Activated T-cell treated with anti-CD3 and anti-CD28 coated beads for 4 hours (primary cell): ENCODE data around the gene ANKHD1.

Source experiments
- DNase-seq: peaks from one replicate; pipeline ENCODE4 v3.0.0-alpha.2; 2020

Gene ANKHD1, protein sequence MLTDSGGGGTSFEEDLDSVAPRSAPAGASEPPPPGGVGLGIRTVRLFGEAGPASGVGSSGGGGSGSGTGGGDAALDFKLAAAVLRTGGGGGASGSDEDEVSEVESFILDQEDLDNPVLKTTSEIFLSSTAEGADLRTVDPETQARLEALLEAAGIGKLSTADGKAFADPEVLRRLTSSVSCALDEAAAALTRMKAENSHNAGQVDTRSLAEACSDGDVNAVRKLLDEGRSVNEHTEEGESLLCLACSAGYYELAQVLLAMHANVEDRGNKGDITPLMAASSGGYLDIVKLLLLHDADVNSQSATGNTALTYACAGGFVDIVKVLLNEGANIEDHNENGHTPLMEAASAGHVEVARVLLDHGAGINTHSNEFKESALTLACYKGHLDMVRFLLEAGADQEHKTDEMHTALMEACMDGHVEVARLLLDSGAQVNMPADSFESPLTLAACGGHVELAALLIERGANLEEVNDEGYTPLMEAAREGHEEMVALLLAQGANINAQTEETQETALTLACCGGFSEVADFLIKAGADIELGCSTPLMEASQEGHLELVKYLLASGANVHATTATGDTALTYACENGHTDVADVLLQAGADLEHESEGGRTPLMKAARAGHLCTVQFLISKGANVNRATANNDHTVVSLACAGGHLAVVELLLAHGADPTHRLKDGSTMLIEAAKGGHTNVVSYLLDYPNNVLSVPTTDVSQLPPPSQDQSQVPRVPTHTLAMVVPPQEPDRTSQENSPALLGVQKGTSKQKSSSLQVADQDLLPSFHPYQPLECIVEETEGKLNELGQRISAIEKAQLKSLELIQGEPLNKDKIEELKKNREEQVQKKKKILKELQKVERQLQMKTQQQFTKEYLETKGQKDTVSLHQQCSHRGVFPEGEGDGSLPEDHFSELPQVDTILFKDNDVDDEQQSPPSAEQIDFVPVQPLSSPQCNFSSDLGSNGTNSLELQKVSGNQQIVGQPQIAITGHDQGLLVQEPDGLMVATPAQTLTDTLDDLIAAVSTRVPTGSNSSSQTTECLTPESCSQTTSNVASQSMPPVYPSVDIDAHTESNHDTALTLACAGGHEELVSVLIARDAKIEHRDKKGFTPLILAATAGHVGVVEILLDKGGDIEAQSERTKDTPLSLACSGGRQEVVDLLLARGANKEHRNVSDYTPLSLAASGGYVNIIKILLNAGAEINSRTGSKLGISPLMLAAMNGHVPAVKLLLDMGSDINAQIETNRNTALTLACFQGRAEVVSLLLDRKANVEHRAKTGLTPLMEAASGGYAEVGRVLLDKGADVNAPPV (N-terminal part only)

DNA sequence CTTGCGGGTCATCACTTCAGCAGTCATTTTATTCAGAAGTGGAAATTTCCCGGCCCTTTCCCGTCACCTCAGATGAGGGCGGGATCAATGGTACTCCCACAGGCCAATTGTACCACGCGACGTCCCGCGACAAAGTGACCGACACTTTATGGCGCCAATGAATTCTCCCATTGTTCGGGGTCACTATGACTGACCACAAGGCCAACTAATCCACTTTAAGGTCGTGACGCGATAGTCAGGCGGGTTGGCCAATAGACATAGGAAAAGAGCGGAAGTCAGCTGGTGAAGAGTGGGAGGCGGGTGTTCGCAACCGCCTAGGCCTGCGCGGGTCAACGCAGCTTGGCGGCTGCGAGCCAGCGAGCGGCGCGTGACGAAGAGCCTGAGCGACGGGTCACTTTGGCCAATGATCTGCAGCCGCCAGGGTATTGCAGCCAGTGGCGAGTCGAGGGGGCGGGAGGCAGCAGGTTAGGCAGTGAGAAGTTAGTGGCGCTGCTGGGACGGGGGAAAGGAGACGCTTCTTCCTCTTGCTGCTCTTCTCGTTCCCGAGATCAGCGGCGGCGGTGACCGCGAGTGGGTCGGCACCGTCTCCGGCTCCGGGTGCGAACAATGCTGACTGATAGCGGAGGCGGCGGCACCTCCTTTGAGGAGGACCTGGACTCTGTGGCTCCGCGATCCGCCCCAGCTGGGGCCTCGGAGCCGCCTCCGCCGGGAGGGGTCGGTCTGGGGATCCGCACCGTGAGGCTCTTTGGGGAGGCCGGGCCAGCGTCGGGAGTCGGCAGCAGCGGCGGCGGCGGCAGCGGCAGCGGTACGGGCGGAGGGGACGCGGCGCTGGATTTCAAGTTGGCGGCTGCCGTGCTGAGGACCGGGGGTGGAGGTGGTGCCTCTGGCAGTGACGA lies at the start of gene ANKHD1:
Gene ANKHD1 (plus strand): TSS at position 472 of the 896 bp plus-strand sequence. CDS start 135 bp downstream, at position 607.
- DNase-seq = peak; percentile 89

DNA sequence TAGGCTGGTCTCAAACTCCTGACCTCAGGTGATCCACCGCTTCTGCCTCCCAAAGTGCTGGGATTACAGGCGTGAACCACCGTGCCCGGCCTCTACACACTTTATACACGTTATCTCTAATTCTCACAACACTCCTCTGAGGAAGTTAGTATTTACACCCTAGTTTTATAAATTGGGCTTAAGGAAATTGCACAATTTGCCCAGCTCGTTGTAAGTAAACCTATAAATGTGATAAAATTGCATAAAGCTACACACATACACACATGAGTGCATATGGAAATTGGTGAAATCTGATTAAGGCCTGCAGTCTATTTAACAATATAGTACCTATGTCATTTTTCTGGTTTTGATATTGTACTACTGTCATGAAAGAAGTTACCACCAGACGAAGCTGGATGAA lies 46.1 kb upstream of the ANKHD1 start:
- no peak for DNase-seq

DNA sequence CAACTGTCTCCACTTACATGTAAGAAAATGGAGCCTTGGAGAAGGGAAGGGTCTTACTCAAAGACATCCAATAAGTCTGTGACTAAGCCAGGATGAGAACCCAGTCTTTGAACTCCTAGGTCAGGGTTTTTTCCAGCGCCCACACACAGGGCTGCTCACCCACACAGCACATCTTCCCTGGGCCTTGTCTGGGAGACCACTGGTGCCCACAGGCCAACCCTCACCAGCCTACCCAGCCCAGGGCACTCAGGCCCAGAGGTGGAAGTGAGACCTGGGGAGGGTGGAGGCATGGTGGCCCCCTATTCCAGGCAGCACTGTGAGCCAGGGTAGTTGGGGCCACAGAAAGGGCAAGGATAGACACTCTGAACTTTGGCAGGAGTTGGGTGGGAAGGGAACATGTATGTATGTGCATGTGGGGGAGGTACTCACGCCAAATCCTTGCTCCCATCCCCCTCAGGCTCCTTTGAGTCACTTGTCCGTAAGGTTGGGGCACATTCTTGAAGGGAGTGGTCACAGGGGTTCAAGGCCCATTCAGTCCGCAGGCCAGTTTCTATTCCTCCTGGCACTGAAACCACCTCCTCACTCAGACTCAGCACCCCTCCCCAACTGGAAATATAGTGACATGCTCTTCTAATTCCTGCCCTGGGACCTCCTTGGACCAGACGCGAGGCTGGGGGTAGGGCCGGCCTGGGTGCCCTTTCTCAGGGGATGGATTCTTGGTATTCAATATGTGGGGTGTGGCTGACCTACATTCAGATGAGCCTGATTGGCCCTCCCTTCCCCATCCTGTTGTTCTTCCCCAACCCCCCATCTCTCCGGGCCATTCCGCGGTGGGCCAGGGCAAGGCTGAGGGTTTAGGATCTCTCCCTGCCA lies 44.5 kb upstream of the ANKHD1 start:
- DNase-seq = no peak

DNA sequence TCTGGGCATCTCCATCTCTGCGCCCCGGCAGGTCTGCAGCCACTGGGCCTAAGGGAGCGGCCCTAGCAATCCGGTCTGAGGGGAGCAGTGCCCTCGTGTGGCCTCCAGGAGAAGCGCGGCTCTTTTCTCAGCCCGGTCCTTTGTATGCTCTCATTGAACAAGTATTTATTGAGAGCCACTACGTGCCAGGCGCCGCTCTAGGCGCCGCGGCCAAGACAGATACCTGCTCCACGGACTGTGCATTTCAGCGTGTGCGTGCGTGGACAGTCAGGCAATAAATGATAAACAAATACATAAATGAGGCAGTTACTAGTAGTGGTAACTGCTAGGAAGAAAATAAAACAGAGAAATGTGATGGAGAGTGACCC lies 43.9 kb upstream of the ANKHD1 start:
- peak; percentile 56 for DNase-seq

DNA sequence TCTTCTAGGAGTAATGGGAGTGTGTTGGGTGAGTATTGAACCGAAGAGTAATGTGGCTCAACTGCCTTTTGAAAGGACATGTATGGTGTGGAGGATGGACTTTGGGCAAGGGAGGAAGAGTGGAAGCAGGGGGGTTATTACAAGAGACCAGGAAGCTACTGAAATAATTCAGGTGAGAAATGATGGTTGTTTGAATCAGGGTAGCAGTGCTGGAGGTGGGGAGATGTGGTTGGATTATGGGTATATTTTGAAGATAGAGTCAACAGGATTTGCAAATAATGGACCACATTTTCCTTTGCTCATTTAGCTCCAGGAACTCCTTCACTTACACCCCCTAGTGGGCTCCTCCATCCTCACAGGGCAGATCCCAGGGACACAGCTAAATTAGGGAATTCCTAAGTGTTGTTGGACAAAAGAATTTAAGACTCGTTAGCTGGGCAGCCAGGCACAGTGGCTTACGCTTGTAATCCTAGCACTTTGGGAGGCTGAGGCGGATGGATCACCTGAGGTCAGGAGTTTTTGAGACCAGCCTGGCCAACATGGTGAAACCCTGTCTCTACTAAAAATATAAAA lies 42.8 kb upstream of the ANKHD1 start:
- DNase-seq = no peak

DNA sequence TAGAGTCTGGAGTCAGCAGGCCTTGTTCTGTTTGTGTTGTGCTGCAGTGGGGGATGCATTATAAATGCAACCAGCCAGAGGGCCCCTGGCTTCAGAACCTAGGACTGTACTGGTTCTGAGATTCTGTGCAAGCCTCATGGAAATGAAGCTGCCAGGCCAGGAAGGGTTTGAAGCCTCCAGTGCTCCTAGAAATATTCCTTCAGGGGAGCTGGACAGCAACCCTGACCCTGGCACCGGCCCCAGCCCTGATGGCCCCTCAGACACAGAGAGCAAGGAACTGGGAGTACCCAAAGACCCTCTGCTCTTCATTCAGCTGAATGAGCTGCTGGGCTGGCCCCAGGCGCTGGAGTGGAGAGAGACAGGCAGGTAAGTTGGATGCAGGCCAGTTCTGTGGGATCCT lies 41.5 kb upstream of the ANKHD1 start, which contains the start of gene SLC4A9:
Gene SLC4A9 (plus strand): TSS at position 94 of the 400 bp plus-strand sequence. CDS start 43 bp downstream, at position 137.
- DNase-seq = no peak

DNA sequence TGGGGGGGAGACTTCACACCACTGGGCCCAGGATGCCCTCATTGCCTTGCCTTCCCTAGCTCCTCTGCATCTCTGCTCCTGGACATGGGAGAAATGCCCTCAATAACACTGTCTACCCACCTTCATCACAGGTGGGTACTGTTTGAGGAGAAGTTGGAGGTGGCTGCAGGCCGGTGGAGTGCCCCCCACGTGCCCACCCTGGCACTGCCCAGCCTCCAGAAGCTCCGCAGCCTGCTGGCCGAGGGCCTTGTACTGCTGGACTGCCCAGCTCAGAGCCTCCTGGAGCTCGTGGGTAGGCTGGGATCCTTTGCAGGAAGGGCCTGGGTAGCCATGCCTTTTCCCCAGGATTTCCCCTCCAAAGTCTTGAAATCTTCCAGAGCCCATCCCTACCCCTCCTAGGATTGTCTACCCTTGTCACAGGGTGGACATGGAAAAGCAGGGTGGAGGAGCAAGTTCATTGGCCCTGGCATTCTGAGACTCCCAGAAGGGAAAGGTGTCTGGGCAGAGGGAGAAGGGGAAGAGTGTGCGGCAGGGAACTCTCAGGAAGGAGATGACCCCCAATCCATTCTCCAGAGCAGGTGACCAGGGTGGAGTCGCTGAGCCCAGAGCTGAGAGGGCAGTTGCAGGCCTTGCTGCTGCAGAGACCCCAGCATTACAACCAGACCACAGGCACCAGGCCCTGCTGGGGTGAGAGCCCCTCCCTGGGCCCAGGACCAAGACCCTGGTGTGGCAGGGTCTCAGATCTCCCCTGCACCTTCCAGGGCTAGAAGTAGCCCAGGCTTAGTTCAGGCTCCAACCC lies 40.8 kb upstream of the ANKHD1 start:
- DNase-seq = no peak

DNA sequence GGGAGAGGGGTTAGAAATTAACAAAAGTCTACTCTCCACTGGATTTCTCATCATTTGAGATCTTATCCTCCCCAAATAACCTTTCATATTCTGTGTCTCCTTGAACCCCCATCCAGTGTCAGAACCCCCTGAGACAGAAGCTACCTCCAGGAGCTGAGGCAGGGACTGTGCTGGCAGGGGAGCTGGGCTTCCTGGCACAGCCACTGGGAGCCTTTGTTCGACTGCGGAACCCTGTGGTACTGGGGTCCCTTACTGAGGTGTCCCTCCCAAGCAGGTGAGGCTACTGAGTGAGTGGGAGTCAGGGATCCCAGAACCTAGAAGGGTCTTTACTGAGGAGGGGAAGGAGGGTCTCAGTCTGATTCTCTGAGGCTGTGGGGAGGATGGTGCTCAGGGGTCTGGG lies 39.7 kb upstream of the ANKHD1 start:
- DNase-seq = no peak

DNA sequence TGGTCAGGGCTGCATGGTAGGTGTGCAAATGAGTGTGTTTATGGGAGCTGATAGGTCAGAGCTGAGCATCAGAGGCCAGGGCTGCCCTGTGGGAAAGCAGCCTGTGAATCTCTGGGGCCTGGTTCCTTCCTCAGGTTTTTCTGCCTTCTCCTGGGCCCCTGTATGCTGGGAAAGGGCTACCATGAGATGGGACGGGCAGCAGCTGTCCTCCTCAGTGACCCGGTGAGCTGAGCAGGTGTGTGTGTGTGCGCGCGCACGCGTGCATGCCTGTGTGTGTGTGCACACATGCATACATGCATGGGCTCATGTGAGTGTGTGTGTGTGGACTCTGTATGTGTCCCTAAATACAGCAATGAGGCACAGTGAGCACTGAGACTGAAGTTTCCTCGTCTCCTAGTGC lies 39.3 kb upstream of the ANKHD1 start:
- no peak for DNase-seq

DNA sequence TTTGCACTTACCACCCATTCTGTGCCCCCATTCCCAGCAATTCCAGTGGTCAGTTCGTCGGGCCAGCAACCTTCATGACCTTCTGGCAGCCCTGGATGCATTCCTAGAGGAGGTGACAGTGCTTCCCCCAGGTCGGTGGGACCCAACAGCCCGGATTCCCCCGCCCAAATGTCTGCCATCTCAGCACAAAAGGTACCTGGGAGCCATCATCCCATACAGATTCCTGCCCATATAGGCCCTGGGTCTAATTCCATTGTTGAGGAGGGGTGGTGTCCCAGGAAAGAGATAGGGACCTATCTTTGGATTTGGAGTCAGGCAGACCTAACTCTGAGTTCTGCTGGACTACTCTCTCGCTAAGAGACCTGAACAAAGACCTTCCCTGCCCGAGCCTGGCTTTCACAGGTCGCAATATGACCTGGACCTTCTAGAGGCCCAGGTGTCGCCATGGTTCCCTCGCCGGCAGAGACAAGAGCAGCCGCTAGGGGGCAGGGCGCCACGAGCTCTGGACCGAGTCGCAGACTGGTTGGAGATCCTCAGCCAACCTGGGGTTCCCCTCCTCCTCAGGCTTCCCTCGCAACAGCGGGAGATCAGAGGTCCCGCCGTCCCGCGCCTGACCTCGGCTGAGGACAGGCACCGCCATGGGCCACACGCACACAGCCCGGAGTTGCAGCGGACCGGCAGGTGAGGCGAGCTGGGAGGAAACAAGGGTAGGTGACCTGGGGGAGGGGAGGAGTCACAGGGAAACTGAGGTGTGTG lies 38.6 kb upstream of the ANKHD1 start:
- peak; percentile 81 for DNase-seq

DNA sequence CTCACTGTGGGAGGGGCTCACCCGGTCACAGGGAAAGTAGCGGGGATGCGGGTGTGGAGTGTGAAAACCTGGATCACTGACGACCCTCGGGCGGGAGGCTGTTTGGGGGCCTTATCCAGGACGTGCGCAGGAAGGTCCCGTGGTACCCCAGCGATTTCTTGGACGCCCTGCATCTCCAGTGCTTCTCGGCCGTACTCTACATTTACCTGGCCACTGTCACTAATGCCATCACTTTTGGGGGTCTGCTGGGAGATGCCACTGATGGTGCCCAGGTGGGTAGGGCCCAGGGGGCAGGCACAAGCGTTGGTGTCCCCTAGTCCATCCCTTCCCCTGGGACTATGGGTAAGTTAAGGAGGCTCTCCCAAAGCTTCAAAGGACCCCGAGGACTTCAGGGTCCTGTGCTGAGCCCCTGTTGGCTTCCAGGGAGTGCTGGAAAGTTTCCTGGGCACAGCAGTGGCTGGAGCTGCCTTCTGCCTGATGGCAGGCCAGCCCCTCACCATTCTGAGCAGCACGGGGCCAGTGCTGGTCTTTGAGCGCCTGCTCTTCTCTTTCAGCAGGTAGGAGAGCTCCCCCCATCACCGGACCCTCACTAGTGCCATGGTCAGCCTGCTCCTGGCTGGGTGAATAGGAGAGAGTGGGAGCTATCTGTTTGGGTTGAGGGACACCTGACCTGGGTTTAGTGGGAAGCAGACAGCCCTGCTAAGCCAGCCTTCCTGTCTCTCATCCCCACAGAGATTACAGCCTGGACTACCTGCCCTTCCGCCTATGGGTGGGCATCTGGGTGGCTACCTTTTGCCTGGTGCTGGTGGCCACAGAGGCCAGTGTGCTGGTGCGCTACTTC lies 37.8 kb upstream of the ANKHD1 start:
- DNase-seq = no peak

DNA sequence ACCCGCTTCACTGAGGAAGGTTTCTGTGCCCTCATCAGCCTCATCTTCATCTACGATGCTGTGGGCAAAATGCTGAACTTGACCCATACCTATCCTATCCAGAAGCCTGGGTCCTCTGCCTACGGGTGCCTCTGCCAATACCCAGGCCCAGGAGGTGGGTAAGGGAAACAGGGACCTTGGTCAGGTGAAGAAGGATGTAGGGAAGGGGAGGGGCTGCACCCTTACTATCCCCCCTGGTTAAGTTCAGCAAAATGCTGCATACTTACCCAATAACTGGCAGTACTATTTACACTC lies 37.2 kb upstream of the ANKHD1 start:
- DNase-seq = no peak

DNA sequence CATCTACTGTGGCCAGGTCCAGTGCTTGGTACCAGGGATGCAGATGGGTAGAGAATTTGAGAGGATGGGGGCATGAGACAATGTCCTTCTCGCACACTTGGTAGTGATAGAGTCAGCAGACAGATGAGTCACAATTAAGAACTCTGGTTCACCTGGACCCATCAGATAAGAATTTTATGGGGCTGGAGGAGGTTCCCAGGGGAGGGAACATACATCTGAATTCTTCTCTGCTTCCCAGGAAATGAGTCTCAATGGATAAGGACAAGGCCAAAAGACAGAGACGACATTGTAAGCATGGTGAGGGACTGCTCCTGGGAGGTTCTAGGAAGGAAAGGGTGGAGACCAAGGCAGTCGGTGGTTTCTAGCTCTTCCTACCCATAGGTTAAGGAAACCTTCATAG lies 36.4 kb upstream of the ANKHD1 start:
- DNase-seq = no peak

DNA sequence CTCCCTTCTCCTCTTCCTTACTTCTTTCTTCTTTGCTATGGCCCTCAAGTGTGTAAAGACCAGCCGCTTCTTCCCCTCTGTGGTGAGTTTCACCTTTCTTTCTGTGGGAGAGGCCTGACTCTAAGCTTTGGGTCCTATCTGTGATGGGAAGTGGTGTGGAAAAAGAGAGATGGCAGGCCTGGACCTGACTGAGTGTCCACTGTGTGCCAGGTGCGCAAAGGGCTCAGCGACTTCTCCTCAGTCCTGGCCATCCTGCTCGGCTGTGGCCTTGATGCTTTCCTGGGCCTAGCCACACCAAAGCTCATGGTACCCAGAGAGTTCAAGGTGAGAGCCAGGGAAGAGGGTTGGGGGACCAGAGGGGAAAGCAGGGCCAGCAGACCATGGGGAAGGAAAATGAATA lies 35.7 kb upstream of the ANKHD1 start:
- DNase-seq = no peak

DNA sequence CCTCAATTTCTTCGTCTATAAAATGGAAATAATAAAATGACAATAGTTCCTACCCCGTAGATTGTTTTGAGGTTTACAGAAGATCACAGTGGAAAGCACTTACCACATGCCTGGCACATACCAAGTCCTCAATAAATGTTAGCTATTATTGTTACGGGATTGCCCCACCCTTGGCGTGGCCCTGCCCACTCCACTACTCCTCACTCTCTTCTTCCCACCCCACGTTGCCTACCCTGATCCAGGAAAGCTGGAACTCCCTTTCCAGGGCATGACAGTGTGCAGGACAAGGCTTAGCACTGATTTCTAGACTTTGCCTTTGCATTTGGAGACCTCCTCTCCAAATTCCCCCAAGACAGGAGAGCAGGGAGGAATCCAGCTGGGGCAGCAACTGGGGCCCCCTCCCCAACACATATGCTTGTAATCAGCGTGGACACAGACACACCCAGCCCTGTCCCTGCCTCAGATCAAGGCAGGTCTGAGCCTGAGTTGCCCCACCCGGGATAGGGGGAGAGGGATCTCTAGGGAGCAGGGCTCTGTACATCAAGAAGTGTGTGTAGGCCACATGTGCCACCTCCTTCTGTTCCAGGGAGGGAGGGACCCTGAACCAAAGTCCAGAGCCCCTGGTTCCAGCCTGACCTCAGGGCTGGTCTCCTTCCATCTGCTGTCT lies 34.9 kb upstream of the ANKHD1 start:
- no peak for DNase-seq

DNA sequence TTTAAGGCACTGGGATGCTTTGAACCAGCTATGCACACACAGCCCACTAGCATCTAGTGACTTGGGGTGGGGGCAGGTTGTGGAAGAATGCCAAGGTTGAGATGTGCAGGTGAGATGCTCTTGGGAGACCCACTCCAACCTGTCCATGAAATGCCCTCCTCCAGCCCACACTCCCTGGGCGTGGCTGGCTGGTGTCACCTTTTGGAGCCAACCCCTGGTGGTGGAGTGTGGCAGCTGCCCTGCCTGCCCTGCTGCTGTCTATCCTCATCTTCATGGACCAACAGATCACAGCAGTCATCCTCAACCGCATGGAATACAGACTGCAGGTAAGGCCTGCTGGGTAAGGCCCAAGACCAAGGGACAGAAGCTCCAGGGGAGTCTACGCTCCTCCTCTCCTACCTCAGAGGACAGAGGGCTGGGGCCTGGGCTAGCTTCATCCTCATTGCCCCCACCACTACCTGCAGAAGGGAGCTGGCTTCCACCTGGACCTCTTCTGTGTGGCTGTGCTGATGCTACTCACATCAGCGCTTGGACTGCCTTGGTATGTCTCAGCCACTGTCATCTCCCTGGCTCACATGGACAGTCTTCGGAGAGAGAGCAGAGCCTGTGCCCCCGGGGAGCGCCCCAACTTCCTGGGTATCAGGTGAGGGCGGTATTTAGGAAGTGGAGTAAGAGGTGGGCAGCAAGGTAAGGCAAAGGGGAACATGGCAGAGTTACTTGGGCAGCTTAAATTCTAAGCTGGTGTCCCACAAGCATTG lies 34.2 kb upstream of the ANKHD1 start:
- no peak for DNase-seq
